Suppressor macrophage treated with lipopolysaccharide for 4 hours (primary cell): Measurements from ENCODE around the gene CFI.
A peak's percentile ranks its signal among the peaks of the same experiment; 100 is the strongest.

Experiments
- DNase-seq: peaks from one replicate; pipeline ENCODE4 v3.0.0-alpha.2; 2020

CFI gene

GRCh38 chr4:109729718-109730618 is 71.8 kb downstream of the CFI start, which contains the start of gene PLA2G12A:
Gene PLA2G12A, minus strand, starts transcription at chr4:109730070. Its CDS starts 261 bp downstream, at chr4:109729809.
- DNase-seq: peak; percentile 64

- DNase-seq: no peak
Observed at GRCh38 chr4:109729117-109729717, 72.6 kb downstream of the CFI start.

DNA sequence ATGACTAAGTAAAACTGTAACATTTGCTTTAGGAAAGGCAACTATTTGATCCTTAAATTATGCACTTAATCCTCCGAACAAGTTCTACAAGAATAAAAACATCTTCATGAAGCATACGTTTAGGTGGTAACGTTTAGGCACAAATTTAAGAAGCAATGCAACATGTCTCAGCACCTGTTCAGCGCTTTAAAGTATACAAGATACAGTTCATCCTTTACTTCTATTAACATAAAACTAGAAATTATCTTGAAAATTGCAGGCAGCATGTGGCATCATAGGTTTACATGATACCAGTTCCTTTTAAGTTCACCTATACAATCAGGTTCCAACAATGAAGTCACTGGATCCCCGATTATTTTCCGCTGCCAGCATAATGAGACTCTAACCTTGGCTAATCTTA is 73.4 kb downstream of the CFI start:
- no peak for DNase-seq

- peak; percentile 14 for DNase-seq
Observed at GRCh38 chr4:109723110-109723509, 78.7 kb downstream of the CFI start.

GRCh38 chr4:109722357-109722756 is 79.4 kb downstream of the CFI start:
- DNase-seq: no peak

DNA sequence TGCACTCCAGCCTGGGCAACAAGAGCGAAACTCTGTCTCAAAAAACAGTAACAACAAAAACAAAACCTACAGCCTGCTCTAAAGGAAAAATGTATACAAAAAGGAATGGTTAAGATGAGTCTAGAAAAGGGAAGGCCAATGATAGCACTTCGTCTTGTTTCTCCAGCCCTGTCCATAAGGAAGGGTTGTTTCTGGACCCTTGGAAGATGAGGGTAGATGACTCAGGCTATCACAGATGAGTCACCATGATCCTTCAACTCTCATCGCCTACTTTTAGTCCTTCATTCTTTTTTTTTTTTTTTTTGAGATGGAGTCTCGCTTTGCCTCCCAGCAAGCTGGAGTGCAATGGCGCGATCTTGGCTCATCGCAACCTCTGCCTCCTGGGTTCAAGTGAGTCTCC is 80.8 kb downstream of the CFI start:
- no peak for DNase-seq

- DNase-seq: no peak
Observed at GRCh38 chr4:109719604-109720003, 82.2 kb downstream of the CFI start.

DNA sequence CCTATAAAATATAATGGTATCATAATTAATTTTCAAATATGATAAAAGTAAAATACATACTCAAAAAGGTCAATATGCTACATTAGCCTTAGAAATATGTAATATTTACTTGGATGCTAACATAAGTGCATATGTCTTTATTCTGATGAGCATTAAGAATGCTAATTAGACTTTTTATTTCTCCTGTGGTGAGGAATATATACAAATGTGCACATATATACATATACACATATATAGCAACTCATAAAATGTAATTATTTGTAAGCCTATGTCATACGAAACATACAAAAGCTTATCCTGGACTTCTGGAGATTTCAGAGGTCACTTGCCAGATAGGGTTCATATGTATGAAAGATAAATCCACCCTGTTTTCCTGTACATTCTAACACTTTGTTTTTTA is 83.0 kb downstream of the CFI start:
- no peak for DNase-seq

DNA sequence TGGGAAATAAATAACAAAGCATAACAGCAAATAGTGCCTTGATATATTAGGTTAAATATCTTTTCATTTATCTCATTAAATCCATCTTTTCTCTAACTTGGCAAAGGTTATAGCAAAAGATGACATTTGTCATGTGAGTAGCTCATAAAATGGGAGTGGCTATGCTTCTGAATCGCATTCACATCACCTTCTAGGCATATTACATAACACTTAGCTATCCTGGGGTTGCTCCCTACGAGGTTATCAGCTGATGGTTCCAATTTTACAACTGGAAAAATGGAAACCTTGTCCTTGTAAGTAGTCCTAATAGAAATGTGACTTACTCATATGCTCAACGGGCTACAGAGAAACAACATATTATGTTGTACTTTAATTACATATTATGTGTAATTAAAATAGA is 88.3 kb downstream of the CFI start:
- DNase-seq: no peak

DNA sequence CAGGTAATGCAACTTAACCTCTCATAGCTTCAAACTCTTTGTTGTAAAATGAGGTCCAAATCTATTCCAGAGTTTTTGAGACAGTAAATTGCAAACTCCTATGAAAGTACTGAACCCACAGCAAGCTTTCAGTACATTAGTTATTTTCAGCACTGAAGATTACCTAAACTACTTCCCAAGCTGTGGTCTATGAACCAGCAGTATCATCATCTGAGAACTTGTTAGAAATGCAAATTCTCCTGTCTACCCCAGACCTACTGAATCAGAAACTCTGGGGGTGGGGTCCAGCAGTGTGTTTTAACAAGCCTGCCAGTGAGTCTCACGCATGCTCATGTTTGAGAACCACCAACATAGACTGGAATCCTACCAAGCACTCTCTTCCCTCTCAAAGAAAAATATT is 92.8 kb downstream of the CFI start:
- DNase-seq: no peak

DNA sequence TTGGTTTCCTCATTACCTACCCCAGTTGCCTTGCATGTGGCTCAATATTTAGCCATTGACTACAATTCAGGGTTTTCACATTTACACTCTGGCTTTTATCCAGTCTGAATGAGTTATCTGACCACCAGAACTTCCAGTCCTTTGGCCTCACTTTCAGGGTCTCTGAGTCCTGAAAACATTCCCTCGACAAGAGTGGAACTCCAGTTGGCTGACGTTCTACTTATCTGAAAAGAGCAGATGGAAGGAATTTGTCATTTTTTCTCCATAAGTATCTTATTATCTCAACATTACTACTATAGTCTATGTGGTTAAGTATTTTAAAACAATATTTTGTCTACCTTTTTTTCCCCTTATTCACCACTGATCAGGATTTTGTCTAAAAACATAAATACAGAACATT is 93.4 kb downstream of the CFI start:
- DNase-seq: no peak

DNA sequence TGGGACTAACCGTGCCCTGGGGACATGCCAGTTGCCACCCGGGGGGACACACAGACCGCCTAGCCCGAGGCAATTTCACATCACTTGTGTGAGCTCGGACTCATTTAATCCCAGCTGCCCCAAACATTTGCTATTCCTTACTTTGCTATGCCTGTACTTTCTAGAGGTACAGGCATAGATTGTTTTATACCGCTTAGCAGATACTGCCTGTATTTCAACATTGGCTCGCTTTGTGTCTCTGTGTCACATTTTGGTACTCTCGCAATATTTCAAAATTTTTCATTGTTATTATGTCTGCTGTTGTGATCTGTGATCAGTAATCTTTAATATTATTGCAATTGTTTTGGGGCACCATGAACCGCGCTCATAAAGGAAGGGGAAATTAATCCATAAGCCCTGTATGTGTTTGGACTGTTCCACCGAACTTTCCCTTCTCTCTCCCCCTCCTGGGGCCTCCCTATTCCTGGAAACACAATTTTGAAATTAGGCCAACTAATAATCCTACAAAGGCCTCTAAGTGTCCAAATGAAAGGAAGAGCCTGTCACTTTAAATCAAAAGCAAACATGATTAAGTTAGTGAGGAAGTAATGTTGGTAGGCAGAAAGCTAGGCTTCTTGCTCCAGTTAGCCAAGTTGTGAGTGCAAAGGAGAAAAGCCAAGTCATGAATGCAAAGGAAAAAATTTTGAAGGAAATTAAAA is 98.0 kb downstream of the CFI start:
- peak; percentile 35 for DNase-seq

DNA sequence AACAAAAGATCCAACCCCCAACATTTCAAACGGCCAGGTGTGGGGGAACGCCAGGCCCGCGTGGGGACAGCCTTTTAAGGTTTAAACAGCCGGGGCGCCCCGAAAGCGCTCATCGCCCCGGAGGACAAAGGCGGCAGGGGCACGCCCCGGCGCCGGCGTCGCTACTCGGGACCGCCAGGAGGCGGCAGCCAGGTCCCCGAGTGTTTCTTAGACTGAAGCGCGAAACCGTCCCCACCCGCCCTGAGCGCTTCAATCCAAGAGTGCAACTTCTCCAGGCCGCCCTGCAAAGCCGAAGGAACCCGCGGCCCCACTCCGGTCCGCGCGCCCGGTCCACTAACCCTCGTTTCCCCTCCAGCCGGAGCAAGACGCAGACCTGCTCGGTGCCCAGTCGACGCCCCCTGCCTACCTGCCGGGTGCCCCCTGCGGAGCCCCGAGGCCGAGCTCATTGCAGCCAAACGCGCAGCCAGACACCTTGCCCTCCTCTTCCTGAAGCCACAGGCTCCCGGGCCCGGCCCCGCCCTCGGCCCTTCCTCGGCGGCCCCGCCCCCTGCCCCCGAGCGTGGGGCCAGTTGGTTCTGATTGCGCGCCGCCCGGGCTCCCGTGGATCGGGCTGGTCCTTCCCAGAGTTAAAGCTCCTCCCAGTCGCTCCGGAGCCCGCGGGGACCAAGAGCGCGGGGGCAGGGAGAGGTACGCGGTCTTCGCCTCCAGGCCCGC is 98.7 kb downstream of the CFI start, which contains the start of gene CASP6:
Gene CASP6 (minus strand): TSS at position 496 of the 714 bp plus-strand sequence. CDS start 50 bp downstream, at position 446.
- peak; percentile 80 for DNase-seq

- DNase-seq: no peak
Observed at GRCh38 chr4:109701566-109702410, 100.0 kb downstream of the CFI start.

DNA sequence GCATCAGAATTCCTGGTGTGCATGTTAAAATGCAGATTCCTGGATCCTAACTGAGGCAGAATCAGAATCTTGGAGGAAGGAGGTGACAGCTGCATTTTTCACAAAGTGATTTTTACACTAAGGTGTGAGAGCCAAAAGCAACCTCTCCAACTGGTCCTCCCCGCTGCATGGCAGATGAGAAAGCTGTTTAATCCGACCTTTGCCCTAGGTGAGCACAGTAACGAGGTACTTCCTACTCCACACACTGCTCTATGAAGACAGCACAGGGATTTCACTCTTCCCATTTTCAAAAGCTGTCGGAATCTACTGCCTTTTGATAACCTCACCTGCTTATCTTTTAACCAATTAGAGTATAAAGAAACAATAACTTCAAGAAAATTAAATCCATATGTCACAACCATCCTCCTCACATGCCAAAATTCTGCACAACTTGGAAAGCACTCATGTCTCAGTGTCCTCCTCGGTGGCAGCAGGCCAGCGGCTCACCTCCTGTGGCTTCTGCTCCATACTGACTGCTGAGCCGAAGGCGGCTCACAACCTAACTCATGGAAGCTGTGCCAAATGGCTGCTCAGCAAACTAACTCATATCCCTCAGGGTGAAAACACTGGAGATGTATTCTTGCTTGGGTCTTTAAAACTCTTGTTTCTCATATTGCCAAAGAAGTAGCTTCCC is 102.1 kb downstream of the CFI start:
- no peak for DNase-seq

- no peak for DNase-seq
Observed at GRCh38 chr4:109698656-109699055, 103.1 kb downstream of the CFI start.

GRCh38 chr4:109691411-109691920 is 110.3 kb downstream of the CFI start:
- no peak for DNase-seq
